Tibial nerve (tissue), 4 donors: ENCODE results near the gene PSMA6.

ENCODE experiments used
- EP300 ChIP-seq, 2 donors: sonication (generic); formaldehyde crosslinking; IDR thresholded peaks; one replicate each; pipeline ENCODE4 v1.6.1; 2017; ENCODE audit warnings: antibody characterized with exemption in 2 of 2, mild to moderate bottlenecking in 1 of 2
- TF ChIP-seq, protein P1 (sequence below), 5 experiments: fragments of 200-600 bp in 3 of 5; fragments of 450-650 bp in 2 of 5; sonication (generic) in 3 of 5; IDR thresholded peaks; one replicate each; pipeline ENCODE4 v1.5.1; 2016 to 2019; ENCODE audit warnings: antibody characterized with exemption in 5 of 5, mild to moderate bottlenecking in 3 of 5, moderate library complexity in 2 of 5

GRCh38 chr14:35274805-35275204, 17.4 kb upstream of the PSMA6 start:
- TF ChIP-seq, protein P1, sequence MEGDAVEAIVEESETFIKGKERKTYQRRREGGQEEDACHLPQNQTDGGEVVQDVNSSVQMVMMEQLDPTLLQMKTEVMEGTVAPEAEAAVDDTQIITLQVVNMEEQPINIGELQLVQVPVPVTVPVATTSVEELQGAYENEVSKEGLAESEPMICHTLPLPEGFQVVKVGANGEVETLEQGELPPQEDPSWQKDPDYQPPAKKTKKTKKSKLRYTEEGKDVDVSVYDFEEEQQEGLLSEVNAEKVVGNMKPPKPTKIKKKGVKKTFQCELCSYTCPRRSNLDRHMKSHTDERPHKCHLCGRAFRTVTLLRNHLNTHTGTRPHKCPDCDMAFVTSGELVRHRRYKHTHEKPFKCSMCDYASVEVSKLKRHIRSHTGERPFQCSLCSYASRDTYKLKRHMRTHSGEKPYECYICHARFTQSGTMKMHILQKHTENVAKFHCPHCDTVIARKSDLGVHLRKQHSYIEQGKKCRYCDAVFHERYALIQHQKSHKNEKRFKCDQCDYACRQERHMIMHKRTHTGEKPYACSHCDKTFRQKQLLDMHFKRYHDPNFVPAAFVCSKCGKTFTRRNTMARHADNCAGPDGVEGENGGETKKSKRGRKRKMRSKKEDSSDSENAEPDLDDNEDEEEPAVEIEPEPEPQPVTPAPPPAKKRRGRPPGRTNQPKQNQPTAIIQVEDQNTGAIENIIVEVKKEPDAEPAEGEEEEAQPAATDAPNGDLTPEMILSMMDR (IDR thresholded peaks at IDR 0.05): no peak
- TF ChIP-seq EP300 (IDR thresholded peaks at IDR 0.05): no peak
